Mononuclear cell (primary cell): ENCODE results near the gene EPC2. TPM values are rescaled to one million over a fixed set of nuclear protein-coding genes. Genes with fewer than 3 reads are reported as not detected.

ENCODE experiments used
- H3K27me3 ChIP-seq: 2 replicates; pipeline ENCODE4 v1.6.0; 2011; ENCODE audit warnings: low read length, control low read depth; ENCODE audit not compliant: insufficient read depth
- H3K4me1 ChIP-seq: 2 replicates; pipeline ENCODE4 v1.5.1; 2011; ENCODE audit warnings: mild to moderate bottlenecking, low read length, control low read depth; ENCODE audit not compliant: insufficient read depth
- H3K4me3 ChIP-seq: 2 replicates; pipeline ENCODE4 v1.5.1; 2011; ENCODE audit warnings: mild to moderate bottlenecking, low read length, moderate library complexity
- H3K9me3 ChIP-seq: 2 replicates; pipeline ENCODE4 v1.5.1; 2011; ENCODE audit warnings: low read depth, mild to moderate bottlenecking, control low read depth, low read length
- total RNA-seq: library from RNA; depleted of rRNA; stranded (reverse); fragments of >200 nt; gene quantifications from one replicate; pipeline ENCODE4 v1.2.3, GENCODE V29; 2012

EPC2 gene
- total RNA-seq, 1 donor = 95.3 TPM

DNA sequence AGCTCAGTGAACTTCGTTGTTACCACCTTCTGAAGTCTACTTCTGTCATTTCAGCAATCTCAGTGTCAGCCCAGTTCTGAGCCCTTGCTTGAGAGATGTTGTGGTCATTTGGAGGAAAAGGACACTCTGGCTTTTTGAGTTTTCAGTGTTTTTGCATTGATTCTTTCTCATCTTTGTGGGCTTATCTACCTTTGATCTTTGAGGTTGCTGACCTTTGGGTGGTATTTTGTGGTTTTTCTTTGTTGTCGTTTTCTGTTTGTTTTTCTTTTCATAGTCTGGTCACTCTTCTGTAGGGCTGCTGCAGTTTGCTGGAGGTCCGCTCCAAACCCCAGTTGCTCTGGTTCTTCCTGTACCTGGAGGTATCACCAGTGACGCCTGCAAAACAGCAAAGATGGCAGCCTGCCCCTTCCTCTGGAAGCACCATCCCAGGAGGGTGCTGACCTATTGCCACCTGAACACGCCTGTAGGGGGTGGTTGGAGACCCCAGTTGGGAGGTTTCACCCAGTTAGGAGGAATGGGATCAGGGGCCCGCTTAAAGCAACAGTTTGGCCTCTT is 74.7 kb downstream of the EPC2 start:
- Histone ChIP-seq H3K4me1 (peaks cover 32% of the 10 kb centered on the region), H3K4me3 (no peak overlapping the region), H3K9me3 (no peaks in the 10 kb centered on the region), H3K27me3 (no peaks in the 10 kb centered on the region)

DNA sequence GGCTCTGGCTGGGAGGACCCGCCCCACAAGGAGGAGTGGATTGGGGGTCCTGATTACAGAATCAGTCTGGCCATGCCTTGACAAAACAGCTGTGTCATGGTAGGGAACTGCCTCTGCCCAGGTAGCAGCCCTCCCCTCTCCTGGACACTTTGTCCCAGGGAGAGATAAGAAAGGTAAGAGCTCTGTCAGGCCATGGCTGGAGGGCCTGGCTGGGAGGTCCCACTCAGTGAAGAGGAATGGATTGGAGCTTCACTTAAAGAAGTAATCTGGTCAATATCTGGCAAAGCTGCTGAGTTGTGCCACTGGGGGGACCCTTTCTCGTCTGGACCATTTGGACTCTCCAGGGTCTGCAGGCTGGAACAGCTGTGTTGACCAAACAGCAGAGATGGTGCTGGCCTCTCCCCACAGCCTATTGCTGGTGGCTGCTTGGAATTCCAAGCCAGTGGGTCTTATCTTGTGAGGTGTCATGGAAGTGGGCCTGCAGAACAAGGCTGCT is 75.4 kb downstream of the EPC2 start:
- H3K27me3 ChIP-seq = no peaks in the 10 kb centered on the region
- H3K4me3 ChIP-seq = no peak overlapping the region
- H3K4me1 ChIP-seq = peaks cover 32% of the 10 kb centered on the region
- no peaks in the 10 kb centered on the region for H3K9me3 ChIP-seq

DNA sequence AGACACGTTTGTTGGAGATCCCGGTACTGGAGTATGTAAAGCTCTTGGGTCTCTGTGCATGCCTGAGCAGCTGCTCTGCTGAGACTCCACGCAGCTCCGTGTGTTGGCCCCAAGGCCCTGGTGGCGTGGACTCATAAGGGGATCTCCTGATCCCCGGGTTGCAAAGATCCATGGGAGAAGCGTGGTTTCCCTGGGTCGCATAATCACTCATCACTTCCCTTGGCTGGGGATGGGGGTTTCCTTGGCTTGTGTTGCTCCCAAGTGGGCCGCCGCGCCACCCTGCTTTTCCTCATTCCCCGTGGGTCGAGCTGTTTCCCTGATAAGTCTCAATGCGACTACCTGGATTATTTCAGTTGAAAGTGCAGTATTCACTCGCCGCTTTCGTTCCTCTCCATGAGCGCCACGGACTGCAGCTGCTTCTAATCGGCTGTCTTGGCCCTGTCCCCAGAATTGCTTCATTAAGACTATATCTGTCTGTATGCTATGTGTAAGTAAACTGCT is 76.0 kb downstream of the EPC2 start:
- H3K4me3 ChIP-seq = no peak overlapping the region
- peaks cover 32% of the 10 kb centered on the region for H3K4me1 ChIP-seq
- H3K9me3 ChIP-seq = no peaks in the 10 kb centered on the region
- H3K27me3 ChIP-seq = no peaks in the 10 kb centered on the region

DNA sequence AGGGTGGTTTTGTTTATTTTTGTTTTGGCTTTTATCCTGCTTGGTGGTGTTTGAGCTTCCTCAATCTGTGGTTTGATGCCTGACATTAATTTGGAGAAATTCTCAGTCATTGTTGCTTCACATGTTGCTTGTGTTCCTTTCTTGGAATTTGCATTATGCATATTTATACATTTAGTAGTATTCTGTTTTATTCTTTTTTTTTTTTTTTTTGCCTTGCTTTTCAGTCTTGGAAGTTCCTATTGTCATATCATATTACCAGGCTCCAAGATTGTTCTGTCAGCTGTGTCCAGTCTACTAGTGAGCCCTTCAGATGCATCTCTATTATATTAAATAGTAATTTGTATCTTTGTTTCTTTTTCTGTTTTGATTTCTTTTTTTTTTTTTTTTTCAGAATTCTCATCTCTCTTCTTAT is 77.0 kb downstream of the EPC2 start:
- H3K9me3 ChIP-seq = no peaks in the 10 kb centered on the region
- H3K4me1 ChIP-seq = peaks cover 37% of the 10 kb centered on the region
- no peaks in the 10 kb centered on the region for H3K27me3 ChIP-seq
- H3K4me3 ChIP-seq = no peak overlapping the region

DNA sequence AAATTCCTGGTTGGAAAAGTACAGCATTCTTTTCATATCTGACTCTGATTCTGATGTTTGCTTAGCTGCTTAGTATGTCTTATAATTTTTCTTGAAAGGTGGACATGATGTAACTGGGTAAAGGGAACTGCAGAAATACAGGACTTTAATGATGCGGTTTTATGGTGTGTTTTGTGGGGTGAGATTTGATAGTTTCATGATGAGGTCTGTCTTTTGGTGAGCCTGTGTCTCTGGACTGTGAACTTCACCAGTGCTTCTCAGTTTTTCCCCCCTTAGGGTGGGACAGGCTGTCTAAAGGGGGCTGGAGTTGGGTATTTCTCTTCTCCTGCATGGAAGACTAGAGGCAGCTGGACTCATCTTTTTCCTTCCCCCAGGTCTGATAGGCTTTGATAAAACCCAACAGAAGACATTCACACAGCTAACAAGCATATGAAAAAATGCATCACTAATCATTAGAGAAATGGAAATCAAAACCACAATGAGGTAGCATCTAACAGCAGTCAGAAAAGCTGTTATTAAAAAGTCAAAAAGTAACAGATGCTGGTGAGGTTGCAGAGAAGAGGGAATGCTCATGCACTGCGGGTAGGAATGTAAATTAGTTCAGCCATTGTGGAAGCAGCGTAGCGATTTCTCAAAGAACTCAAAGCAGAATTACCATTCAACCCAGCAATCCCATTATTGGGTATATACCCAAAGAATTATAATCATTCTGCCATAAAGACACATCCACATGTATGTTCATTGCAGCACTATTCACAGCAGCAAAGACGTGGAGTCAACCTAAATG is 77.6 kb downstream of the EPC2 start:
- no peaks in the 10 kb centered on the region for H3K9me3 ChIP-seq
- H3K27me3 ChIP-seq = no peaks in the 10 kb centered on the region
- H3K4me1 ChIP-seq = peaks cover 35% of the 10 kb centered on the region
- no peak overlapping the region for H3K4me3 ChIP-seq

DNA sequence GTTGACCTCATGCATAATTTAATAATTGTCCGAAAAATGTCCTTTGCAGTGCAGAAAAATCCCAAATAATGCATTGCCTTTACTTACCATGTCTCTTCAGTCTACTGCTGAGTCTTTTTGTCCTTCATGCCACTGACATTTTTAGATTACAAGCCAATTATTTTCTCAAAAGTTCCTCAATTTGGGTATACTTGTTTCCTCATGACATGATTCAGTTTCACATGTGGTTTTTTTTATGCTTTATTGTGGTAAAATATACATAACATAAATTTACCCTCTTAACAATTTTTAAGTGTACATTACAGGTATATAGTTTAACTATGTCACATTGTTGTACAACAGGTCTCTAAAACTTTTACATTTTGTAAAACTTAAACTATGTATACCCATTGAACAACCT is 81.0 kb downstream of the EPC2 start:
- Histone ChIP-seq H3K27me3 (no peaks in the 10 kb centered on the region), H3K4me1 (peaks cover 26% of the 10 kb centered on the region)

DNA sequence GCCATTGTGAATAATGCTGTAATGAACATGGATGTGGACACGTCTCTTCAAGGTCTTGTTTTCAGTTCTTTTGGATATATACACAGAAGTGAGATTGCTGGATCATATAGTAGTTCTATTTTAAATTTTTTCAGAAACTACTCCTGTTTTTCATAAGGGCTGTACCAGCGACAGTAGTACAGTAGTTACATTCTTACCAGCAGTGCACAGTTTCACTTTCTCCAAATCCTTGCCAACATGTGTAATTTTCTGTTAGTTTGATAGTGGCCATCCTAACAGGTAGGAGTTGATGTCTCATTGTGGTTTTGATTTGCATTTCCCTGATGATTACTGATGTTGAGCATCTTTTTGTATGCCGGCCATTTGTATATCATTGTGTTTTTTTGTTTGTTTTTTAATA is 81.7 kb downstream of the EPC2 start:
- no peak overlapping the region for H3K4me3 ChIP-seq
- H3K9me3 ChIP-seq = no peaks in the 10 kb centered on the region
- no peaks in the 10 kb centered on the region for H3K27me3 ChIP-seq
- peaks cover 22% of the 10 kb centered on the region for H3K4me1 ChIP-seq

More for the DNA sequence above, 81.0 kb downstream of the EPC2 start:
- Histone ChIP-seq H3K9me3 (no peaks in the 10 kb centered on the region), H3K4me3 (no peak overlapping the region)

DNA sequence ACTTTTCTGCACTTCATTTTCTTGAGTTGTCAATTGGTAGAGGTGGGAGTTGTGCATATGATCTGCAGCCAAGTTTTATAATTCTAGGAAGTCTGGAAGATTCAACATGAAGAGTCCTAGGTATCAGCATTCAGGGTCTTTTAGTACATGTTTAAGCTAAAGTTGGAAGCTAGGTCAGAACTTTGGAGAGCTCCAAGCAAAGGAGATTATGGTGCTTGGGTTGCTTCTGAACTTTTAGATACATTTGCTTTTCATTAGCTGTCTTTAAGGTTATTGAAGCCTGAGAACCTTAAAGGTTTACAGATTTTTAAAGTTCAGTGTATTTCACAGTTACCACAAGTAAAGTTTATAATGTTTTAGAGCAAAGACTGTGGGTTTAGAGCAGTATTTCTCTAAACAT is 85.5 kb downstream of the EPC2 start:
- Histone ChIP-seq H3K9me3 (no peaks in the 10 kb centered on the region), H3K27me3 (no peaks in the 10 kb centered on the region), H3K4me1 (peaks cover 7% of the 10 kb centered on the region), H3K4me3 (no peak overlapping the region)

DNA sequence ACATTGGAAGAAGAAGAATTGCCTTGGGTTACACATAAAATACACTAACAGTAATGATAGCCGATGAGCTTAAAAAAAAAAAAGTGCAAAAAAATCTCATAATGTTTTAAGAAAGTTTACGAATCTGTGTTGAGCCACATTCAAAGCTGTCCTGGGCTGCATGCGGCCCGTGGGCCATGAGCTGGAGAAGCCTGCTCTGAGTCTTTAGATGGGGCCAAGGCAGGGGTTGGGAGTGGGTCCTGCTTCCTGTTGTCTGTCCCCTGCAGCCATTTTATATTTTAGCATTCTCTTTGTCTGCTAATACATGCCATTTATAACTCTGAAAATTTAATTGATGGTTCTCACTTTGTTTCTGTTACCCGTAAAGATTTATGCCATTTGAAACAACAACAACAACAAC is 93.2 kb downstream of the EPC2 start:
- peaks cover 7% of the 10 kb centered on the region for H3K4me1 ChIP-seq
- no peaks in the 10 kb centered on the region for H3K27me3 ChIP-seq
- no peak overlapping the region for H3K4me3 ChIP-seq
- H3K9me3 ChIP-seq = no peaks in the 10 kb centered on the region

DNA sequence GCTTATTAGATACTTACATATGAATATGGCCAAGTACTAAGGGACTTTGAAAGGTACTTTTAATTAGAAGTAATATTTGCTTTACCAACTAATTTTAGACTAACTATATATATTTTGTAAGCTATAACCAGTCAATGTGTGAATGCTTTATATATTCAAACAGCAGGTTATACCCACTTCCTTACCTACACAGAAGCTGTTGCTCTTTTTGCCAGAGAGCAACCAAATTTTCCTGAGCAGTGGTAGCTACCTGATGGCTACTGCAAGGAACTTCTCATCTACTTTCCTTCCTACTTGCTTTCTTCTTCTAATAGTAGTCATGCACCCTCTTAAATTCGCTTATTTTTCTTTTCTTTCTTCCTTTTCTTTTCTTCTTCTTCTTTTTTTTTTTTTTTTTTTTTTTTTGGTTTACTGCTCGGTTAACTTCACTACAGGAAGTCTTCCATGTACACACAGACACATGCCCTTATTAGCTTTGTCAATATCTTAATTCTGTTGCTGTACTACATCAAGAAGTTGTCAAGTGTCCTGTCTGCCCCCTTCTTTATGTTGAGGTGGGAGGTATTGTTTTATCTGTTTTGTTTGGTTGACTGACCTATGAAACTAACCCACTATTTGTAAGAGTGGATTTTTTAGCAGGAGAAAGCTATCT is 95.0 kb downstream of the EPC2 start:
- Histone ChIP-seq H3K4me3 (no peak overlapping the region), H3K27me3 (no peaks in the 10 kb centered on the region), H3K9me3 (no peaks in the 10 kb centered on the region), H3K4me1 (peaks cover 7% of the 10 kb centered on the region)

DNA sequence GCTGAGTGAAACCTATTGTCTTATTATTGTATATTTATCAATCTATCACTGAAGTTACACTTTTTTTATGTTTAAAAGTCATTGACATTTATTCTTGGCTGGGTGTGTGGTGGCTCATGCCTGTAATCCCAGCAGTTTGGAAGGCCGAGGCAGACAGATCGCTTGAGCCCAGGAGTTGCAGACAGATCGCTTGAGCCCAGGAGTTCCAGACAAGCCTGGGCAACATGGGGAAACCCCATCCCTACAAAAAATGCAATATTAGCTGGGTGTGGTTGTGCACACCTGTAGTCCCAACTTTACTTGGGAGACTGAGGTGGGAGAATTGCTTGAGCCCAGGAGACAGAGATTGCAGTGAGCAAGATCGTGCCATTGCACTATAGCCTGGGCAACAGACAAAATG is 97.8 kb downstream of the EPC2 start:
- peaks cover 7% of the 10 kb centered on the region for H3K4me1 ChIP-seq
- H3K9me3 ChIP-seq = no peaks in the 10 kb centered on the region
- no peak overlapping the region for H3K4me3 ChIP-seq
- H3K27me3 ChIP-seq = no peaks in the 10 kb centered on the region

DNA sequence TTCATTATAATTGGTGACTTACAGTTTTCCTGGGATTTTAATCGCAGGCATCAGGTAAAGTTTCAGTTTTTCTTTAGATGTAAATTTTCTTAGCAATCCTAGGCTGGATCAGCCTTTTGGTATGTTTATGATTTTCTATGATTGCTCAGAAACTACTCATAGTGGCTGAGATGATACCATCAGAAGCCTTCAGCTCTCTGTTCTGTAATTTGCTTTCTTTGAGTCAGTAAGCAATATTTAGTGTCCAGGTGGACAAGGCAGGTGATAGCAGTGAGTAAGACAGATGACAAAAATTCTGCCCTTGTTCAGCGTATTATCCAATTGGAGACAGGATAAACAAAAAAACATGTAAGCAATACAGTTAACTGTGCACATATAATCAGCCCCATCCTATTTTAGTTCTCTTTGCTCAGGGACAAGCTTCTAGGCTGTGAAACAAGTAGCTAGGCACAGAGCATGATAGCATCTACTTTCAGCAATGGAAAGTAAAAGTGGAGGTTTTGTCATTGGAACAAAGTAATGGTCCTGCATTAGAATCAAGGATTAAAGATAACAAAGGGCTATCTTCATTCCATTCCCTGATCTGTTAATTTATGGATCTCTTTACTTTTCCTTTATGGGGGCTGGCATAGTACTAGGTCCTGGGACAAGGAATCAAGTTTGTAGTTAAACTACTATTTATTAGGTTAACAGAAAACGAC is 100.8 kb downstream of the EPC2 start:
- H3K4me1 ChIP-seq = no peaks in the 10 kb centered on the region
- no peaks in the 10 kb centered on the region for H3K9me3 ChIP-seq
- H3K4me3 ChIP-seq = no peak overlapping the region
- H3K27me3 ChIP-seq = no peaks in the 10 kb centered on the region

DNA sequence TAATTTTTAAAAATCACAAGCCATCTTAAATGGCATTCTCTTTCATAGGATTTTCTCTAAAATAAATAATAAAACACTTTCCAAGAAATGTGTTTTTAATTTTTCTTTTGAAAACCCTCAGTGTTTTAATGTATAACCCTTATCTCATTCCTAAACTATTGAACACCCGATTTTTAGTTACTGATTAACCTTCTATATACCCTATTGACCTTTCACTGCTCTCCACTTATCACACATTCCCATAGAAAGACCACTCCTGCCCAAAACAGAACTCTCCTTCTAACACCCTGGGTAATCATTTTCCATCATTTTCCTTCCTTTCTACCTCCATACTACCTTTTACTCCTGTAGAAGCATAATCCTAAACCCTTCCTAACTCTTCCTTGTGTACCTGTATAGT is 102.4 kb downstream of the EPC2 start:
- H3K4me1 ChIP-seq = no peaks in the 10 kb centered on the region
- H3K4me3 ChIP-seq = no peak overlapping the region
- H3K9me3 ChIP-seq = no peaks in the 10 kb centered on the region
- H3K27me3 ChIP-seq = no peaks in the 10 kb centered on the region

DNA sequence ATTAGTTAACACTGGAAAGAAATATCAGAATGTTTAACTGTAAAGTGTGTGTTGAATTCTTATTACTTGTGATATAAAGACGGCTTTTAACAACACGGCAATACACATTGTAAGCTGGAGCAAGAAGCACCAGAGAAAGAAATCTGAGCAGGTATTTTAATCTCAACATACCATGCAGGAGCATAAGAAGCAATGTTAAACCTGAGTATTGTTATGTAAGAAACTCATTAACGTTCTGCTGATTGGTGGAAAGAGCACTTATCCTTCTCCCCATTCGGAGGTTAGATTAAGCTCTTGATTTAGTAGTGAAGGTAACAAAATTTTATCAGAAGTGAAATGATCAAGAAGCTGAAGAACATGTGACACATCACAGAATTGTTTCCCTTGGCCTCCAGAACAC is 107.4 kb downstream of the EPC2 start:
- Histone ChIP-seq H3K4me1 (no peaks in the 10 kb centered on the region), H3K27me3 (no peaks in the 10 kb centered on the region), H3K9me3 (no peaks in the 10 kb centered on the region), H3K4me3 (no peak overlapping the region)

DNA sequence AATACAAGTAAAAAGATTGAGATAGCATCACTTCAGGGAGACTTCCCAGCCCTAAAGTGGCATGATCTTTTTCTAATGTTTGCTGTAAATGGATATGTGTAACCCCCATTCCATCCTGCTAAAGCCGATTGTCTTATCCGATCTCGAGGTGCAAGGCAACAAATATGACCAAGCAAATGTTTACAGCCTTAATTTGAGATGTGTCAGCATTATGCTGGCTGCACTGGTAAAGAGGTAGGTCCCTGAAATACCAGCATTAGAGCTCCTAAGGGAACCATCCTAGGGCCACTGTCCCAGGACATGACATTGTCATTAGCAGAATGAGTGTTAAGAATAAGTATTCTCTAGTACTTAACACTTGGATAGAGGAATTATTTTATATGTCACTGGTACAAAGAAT is 108.4 kb downstream of the EPC2 start:
- Histone ChIP-seq H3K4me1 (no peaks in the 10 kb centered on the region), H3K27me3 (no peaks in the 10 kb centered on the region), H3K9me3 (no peaks in the 10 kb centered on the region), H3K4me3 (no peak overlapping the region)
